Hepatic stellate cell (primary cell): ENCODE measurements around the gene STPG3.
A peak's percentile ranks its signal among the peaks of the same experiment; 100 is the strongest.
"Not testable (repeated sequence)": the region's sequence is repeated elsewhere in the genome, so short reads cannot be mapped to it uniquely, and the experiment has no call there.

Experiments used
- DNase-seq: peaks from one replicate; pipeline ENCODE4 v3.0.0; 2011; ENCODE audit warnings: low spot score

The STPG3 gene

DNA sequence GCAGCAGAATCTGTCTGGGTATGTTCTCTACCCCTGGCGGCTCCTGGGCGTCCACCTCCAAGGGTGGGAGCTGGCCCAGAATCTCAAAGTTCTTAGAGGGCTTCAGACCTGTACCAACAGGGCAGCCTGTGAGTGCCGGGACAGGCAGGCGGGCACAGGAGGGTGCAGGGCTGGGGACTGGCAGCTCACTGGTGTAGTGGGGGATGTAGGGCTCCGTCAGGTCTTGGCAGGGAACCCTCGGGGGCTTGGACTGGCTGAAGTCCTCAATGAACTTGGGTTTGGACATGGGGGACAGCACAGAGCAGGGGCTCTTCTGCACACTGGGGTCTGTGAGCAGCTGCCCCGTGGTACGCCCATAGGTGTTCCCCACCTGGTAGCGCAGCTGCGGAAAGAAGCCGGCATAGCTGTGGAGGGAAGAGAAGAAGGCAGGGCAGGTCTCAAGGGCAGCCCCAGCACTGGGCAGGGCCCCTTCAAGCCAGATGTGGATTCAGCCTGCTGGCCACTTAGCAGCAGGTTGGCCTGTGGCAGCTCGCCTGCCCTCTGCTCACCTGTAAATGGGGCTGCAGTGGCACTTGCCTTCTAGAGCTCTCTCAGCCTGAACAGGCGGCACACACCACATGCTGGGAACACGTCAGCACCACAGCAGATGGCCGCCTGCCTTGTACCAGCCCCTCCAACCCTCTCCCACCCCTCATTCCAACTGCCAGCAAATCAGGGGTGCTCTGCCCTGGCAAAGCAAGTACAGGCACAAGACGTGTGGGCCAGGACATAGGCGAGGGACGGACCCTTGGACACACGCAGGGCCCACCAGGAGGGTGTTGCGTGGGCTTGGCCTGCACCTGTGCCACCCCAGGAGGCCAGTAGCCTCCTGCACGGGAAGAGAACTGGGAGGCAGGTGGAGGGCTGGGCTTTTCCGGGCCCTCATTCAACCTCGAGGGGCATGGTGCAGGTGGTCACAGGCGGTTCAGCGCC is 5.3 kb upstream of the STPG3 start:
- DNase-seq: no peak

- no peak for DNase-seq
These were observed 3.8 kb upstream of the STPG3 start for GRCh38 chr9:137247135-137247915.

GRCh38 chr9:137247916-137248175 is 3.2 kb upstream of the STPG3 start:
- no peak for DNase-seq

DNA sequence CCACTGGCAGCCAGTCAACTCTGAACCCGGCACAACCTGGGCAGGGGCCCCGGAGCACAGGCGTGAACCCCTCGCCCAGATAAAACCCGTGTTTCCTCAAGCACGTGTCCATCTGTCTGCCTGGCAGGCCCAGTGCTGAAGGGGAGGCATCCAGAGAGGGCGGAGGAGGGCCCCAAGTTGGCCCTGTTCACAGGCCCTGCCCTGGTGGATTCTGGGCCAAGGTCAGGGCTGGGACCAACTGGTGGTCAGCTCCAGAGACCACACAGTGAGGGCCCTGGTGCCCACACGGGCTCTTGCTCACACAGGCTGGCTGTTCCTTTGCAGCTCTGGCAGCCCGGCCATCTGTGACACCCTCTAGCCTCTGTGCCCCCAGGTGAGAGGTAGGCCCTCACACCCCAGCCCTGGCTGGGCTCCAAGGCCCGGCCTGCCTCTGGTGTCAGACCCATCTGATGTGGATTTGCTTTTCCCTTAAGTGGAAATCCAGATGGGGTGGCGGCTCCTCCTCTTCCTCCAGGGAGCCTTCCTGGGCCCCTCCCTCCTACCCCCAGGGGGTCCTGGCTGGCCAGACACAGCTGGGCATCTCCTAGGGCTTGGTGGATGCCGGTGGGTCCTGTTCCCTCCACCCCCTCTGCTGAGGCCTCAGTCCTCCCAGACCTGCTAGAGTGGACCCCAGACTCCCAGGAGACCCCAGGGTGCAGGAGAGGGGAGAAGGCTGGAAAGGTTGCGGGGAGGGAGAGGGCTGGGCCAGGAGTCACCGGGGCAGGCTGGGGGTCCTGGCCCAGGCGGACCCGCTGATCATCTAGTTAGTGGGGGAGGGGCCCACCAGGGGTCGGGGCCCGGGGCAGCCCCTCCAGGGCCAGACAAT is 525 bp upstream of the STPG3 start:
- DNase-seq: no peak

DNA sequence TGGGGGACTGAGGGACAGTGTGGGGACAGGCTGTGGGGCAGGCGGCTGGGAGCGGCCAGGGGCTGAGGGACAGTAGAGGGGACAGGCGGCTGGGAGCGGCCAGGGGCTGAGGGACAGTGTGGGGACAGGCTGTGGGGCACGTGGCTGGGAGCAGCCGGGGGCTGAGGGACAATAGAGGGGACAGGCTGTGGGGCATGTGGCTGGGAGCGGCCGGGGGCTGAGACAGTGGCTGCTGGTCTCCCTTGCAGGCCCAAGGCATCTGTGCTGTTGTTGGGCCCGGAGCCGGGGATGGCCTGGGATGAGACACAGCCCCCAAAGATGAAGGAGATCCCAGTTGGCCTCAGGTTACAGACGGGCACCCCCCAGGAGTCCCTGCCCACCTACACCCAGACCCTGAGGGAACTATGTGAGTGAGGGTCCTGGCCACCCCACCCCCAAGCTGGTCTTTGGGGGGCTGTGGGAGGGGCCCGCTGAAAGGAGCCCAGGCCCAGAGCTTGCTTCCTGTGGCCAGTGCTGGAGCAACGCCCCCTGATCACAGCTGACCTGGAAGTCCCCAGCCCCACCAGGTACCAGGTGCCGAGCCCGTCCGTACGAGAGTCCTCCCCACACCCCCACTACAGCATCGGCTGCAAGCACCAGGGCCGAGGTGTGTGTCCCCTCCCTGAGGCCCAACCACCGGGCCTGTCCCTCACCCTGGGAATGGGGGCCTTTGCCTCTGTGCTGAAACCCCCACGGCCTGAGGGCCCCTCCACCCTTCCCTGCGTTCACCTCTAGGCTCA is 593 bp downstream of the STPG3 start:
- no peak for DNase-seq

- DNase-seq: no peak
These were observed 1.7 kb downstream of the STPG3 start for GRCh38 chr9:137252555-137253506.

DNA sequence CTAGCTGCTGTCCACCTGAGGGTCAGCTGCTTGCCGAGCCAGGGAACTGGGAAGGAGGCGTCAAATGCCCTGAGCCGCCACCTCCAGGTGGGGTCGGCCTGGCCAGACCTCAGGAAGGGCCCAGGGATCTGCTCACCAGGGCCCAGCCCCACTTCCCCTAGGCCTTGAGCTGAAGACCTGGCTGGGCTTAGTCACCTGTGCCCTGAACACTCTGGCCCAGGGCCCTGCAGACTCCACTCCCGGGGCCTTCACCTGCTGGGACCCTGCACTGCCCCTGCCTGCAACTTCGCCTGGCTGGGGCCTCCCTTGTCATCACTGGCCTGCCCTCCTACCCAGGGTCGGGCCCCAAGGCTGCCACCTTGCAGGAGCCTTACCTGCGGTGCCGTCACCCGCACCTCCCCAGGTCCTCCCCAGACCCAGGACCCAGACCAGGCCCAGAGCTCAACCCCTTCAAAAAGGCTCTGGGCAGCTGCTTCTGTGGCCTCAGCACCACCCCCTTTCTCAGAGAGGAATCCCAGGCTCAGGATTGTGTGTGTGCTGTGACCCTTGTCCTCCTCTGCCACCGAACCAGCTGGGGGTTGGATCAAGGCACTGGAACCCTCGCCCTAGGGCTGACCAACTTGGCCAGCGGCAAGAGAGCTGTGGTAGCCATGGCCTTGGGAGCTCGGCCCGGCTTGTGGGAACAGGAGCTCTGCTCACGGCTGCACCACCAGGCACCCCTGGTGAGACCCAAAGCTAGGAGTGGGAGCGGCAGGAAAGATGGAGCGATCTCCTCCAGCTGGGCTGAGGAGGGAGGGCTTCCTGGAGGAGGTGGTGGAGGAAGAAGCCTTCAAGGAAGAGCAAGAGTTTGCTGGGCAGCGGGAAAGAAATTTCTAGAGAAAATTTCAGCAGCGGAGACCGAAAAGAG is 2.9 kb downstream of the STPG3 start:
- DNase-seq: no peak

DNA sequence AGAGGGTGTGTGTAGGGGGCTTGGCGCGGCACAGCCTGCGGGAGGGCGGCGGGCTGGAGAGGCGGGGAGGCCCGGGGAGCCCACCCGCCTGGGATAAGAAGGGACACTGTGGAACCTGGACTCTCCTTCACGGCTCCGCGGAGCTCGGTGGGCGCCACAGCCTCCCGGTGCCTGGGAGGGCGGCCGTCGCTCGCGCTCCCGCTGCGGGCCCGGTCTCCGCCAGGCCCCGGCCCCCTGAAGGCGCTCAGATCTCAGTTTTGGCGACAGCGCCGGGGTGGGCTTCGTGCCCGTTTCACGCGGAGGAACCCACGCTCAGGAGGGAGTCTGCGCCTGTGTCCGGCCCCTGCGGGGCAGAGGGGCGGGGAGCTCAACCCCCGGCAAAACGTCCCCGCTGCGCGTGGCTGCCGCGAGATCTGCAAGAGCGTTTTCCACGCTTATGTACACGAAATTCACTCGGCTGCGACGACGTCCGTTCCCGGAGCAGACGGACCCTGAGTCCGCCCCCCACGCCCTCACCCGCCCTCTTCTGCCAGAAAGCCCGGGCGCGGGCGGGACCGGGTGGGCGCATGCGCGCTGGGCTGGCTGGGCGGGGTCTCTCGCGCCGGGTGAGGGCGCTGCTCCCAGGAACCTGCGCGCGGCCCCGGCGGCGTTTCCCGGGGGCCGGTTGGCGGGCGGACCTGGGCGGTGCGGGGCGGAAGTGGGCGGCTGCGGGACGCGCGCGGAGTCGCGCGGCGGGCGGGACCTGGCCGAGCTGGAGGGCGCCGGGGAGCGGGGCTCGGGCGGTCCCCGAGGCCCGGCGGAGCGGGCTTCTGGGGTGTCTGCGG is 3.8 kb downstream of the STPG3 start, which contains the start of gene NELFB:
Gene NELFB, plus strand, starts transcription at position 704 of the 824 bp plus-strand sequence.
- peak; percentile 99 for DNase-seq

- peak; percentile 61 for DNase-seq
These were observed 4.5 kb downstream of the STPG3 start for GRCh38 chr9:137255448-137256114.

DNA sequence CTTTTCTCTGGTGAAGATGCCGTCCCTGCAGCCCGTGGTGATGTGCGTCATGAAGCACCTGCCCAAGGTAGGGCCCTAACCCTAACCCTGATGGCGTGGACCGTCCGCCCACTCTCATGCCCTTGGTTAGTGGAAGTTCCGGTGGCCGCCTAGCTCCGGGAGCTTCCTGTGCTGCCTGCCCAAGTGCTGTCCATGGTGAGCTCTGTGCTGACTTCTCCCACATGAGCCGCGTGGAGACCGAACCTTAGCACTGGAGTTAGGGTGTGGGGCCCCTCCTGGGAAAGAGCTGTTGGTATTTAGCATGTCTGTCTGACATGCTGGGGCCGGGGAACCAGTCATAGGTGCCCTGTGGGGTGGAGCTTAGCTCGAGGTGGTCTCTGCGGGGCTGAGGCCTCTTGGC is 5.3 kb downstream of the STPG3 start:
- DNase-seq: no peak

GRCh38 chr9:137256856-137257255 is 5.8 kb downstream of the STPG3 start:
- DNase-seq: no peak

GRCh38 chr9:137262173-137262908 is 11.3 kb downstream of the STPG3 start:
- not testable (repeated sequence) for DNase-seq

DNA sequence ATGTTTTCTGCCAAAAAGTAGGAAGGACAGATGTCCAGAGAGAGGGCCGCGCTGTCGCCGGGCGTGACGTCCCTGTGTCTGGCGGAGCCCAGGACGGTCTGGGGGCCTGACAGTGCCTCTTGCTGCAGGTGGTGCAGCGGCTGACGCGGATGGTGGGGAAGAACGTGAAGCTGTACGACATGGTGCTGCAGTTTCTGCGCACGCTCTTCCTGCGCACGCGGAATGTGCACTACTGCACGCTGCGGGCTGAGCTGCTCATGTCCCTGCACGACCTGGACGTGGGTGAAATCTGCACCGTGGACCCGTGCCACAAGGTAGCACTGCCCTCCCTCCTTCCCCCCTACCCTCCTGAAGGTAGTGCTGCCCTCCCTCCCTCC is 11.8 kb downstream of the STPG3 start:
- no peak for DNase-seq

DNA sequence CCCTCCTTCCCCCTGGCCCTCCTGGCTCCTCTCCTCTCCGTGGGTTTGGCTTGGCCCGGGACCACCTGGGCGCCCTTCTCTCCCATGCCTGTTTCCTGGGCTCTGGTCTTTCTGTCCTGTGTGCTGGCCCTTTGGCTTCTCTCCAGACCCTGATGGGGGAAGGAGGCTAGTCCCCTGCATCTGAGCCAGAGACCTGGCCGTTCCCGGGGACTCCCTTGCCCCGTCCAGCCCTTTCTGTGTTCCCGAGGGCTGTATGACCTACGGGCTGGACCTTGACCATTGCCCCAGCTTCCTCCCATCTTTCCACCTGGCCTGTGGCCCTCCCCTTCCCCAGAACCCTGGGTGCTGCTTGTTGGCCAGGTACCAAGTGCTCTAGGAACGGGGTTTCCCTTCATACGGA is 12.4 kb downstream of the STPG3 start:
- DNase-seq: no peak

DNA sequence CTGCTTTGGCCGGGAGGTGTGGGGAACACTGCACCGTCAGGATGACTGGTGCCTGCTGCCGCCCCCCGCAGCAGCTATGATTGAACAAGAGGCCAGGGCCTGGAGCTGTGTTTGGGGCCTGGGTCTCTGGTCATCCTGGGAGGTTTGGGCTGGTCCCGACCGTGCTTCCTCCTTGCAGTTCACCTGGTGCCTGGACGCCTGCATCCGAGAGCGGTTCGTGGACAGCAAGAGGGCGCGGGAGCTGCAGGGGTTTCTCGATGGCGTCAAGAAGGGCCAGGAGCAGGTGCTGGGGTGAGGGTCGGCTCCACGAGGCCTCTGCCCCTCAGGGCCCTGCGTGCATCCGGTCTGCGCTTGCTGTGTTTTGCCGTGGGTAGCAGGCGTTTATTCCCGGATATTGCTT is 13.0 kb downstream of the STPG3 start:
- DNase-seq: no peak

DNA sequence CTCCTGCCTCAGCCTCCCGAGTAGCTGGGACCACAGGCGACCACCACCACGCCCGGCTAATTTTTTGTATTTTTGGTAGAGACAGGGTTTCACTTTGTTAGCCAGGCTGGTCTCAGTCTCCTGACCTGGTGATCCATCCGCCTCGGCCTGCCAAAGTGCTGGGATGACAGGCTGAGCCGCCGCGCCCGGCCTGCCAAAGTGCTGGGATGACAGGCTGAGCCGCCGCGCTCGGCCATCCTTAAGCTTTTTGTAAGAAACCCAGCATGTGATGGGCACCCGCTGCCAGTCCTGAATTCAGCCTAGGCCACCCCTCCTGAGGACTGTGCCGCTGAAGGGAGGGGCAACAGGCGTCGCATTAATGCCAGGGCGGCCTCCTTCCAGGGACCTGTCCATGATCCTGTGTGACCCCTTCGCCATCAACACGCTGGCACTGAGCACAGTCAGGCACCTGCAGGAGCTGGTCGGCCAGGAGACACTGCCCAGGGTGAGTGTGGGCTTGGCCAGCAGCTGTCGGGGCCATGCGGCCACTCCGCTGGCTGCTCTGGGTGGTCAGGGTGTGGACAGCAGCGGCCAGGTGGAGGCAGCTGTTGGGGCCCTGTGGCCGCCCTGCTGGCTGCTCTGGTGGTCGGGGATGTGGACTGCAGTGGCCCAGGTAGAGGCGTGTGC is 14.5 kb downstream of the STPG3 start:
- no peak for DNase-seq

- DNase-seq: no peak
These were observed 15.1 kb downstream of the STPG3 start for GRCh38 chr9:137266162-137266527.
